KMS-11 (cell line): ENCODE measurements around the gene ABLIM1.

Source experiments
- H2AFZ ChIP-seq: fragments of 200-600 bp; sonication (generic); 2 replicates; pipeline ENCODE4 v1.6.1; 2016; ENCODE audit warnings: antibody characterized with exemption, mixed run types, low read depth
- H3K27ac ChIP-seq: fragments of 200-600 bp; sonication (generic); 2 replicates; pipeline ENCODE4 v1.6.1; 2016; ENCODE audit warnings: mild to moderate bottlenecking, mixed run types
- H3K27me3 ChIP-seq: fragments of 200-600 bp; sonication (generic); 2 replicates; pipeline ENCODE4 v1.6.1; 2017; ENCODE audit warnings: mild to moderate bottlenecking, low read depth, mixed run types, moderate library complexity; ENCODE audit not compliant: insufficient read depth
- H3K36me3 ChIP-seq: fragments of 200-600 bp; sonication (generic); 2 replicates; pipeline ENCODE4 v1.6.1; 2017; ENCODE audit warnings: mild to moderate bottlenecking, mixed run types; ENCODE audit not compliant: insufficient read depth
- H3K4me1 ChIP-seq: fragments of 200-600 bp; sonication (generic); 2 replicates; pipeline ENCODE4 v1.6.1; 2016; ENCODE audit warnings: mild to moderate bottlenecking, low read depth, mixed run types; ENCODE audit not compliant: poor library complexity, severe bottlenecking
- H3K4me2 ChIP-seq: fragments of 200-600 bp; sonication (generic); 2 replicates; pipeline ENCODE4 v1.7.0; 2016; ENCODE audit warnings: mild to moderate bottlenecking, mixed run types
- H3K4me3 ChIP-seq: fragments of 200-600 bp; sonication (generic); IDR thresholded peaks from 2 replicates; pipeline ENCODE4 v1.6.1; 2017; ENCODE audit warnings: low read depth, low read length, mixed read lengths; ENCODE audit not compliant: insufficient read depth
- H3K79me2 ChIP-seq: fragments of 200-600 bp; sonication (generic); 2 replicates; pipeline ENCODE4 v1.6.1; 2016; ENCODE audit warnings: low read depth, mixed run types; ENCODE audit not compliant: insufficient read depth
- H3K9ac ChIP-seq: fragments of 200-600 bp; sonication (generic); 2 replicates; pipeline ENCODE4 v1.6.1; 2016; ENCODE audit warnings: mild to moderate bottlenecking, mixed run types
- H4K20me1 ChIP-seq: fragments of 200-600 bp; sonication (generic); 2 replicates; pipeline ENCODE4 v1.6.1; 2016; ENCODE audit warnings: mild to moderate bottlenecking, mixed run types; ENCODE audit not compliant: insufficient read depth
- CTCF ChIP-seq: fragments of 200-600 bp; sonication (generic); conservative IDR thresholded peaks from 2 replicates; pipeline ENCODE4 v1.6.1; 2017; ENCODE audit warnings: low read depth, mild to moderate bottlenecking, antibody characterized with exemption, low read length, moderate library complexity, mixed read lengths

Gene ABLIM1

GRCh38 chr10:114479307-114479706 is 178.8 kb downstream of the ABLIM1 start:
- H3K4me3 ChIP-seq, result no peak overlapping the region
- no peak overlapping the region for H2AFZ ChIP-seq
- TF ChIP-seq CTCF, result no peak
- no peaks in the 10 kb centered on the region for H3K36me3 ChIP-seq
- H3K9ac ChIP-seq, result no peak overlapping the region
- H4K20me1 ChIP-seq, result no peaks in the 10 kb centered on the region
- no peaks in the 10 kb centered on the region for H3K4me1 ChIP-seq
- H3K27me3 ChIP-seq, result no peaks in the 10 kb centered on the region
- no peak overlapping the region for H3K4me2 ChIP-seq
- no peaks in the 10 kb centered on the region for H3K79me2 ChIP-seq
- H3K27ac ChIP-seq, result no peak overlapping the region

- Histone ChIP-seq H4K20me1 (no peaks in the 10 kb centered on the region), H3K27ac (no peak overlapping the region), H2AFZ (no peak overlapping the region), H3K9ac (no peak overlapping the region), H3K36me3 (no peaks in the 10 kb centered on the region), H3K79me2 (no peaks in the 10 kb centered on the region), H3K4me1 (no peaks in the 10 kb centered on the region), H3K4me3 (no peak overlapping the region), H3K4me2 (no peak overlapping the region), H3K27me3 (no peaks in the 10 kb centered on the region)
- no peak for TF ChIP-seq CTCF
These were observed 179.8 kb downstream of the ABLIM1 start for GRCh38 chr10:114478281-114478680.

- Histone ChIP-seq H3K4me1 (no peaks in the 10 kb centered on the region), H2AFZ (no peak overlapping the region), H3K4me2 (no peak overlapping the region), H3K4me3 (no peak overlapping the region), H3K27me3 (no peaks in the 10 kb centered on the region), H3K36me3 (no peaks in the 10 kb centered on the region), H3K27ac (no peak overlapping the region), H3K79me2 (no peaks in the 10 kb centered on the region), H3K9ac (no peak overlapping the region), H4K20me1 (no peaks in the 10 kb centered on the region)
- no peak for TF ChIP-seq CTCF
These were observed 180.8 kb downstream of the ABLIM1 start for GRCh38 chr10:114477285-114477684.

- Histone ChIP-seq H3K9ac (no peak overlapping the region), H4K20me1 (no peaks in the 10 kb centered on the region), H3K4me3 (no peak overlapping the region), H3K4me2 (no peak overlapping the region), H3K27ac (no peak overlapping the region), H3K79me2 (no peaks in the 10 kb centered on the region), H3K27me3 (no peaks in the 10 kb centered on the region), H3K36me3 (no peaks in the 10 kb centered on the region), H2AFZ (no peak overlapping the region), H3K4me1 (peaks cover 9% of the 10 kb centered on the region)
- TF ChIP-seq CTCF, result no peak
These were observed 183.1 kb downstream of the ABLIM1 start for GRCh38 chr10:114474989-114475388.
